Type B pancreatic cell (in vitro differentiated cells): Measurements from ENCODE around the gene MICALL2. TPM values are rescaled to one million over a fixed set of nuclear protein-coding genes. Genes with fewer than 3 reads are reported as not detected.

Experiments used
- DNase-seq: peaks from one replicate; pipeline ENCODE4 v3.0.0; 2021; ENCODE audit warnings: mixed read lengths; ENCODE audit not compliant: unreplicated experiment; ENCODE audit errors: extremely low spot score
- H3K27ac Mint-ChIP-seq: 2 replicates; pipeline ENCODE4 v1.8.0; 2021; ENCODE audit warnings: mild to moderate bottlenecking, mixed read lengths
- H3K27me3 Mint-ChIP-seq: 2 replicates; pipeline ENCODE4 v1.8.0; 2021; ENCODE audit warnings: mixed read lengths
- H3K36me3 Mint-ChIP-seq: 2 replicates; pipeline ENCODE4 v1.8.0; 2021; ENCODE audit warnings: mixed read lengths
- H3K4me1 Mint-ChIP-seq: one replicate; pipeline ENCODE4 v1.8.0; 2021; ENCODE audit warnings: mixed read lengths; ENCODE audit not compliant: unreplicated experiment
- H3K4me3 Mint-ChIP-seq: 2 replicates; pipeline ENCODE4 v1.8.0; 2021; ENCODE audit warnings: mild to moderate bottlenecking, mixed read lengths
- H3K9me3 Mint-ChIP-seq: 2 replicates; pipeline ENCODE4 v1.8.0; 2021; ENCODE audit warnings: mixed read lengths
- CTCF ChIP-seq: fragments of 200-600 bp; sonication (generic); conservative IDR thresholded peaks from 2 replicates; pipeline ENCODE4 v1.5.0; 2021; ENCODE audit warnings: antibody characterized with exemption, mild to moderate bottlenecking
- total RNA-seq: library from RNA; stranded (reverse); gene quantifications from 2 replicates; pipeline ENCODE4 v1.2.1, GENCODE V29; 2021; ENCODE audit warnings: low replicate concordance

The MICALL2 gene
- total RNA-seq, 1 donor from 2014 or later, result 12.3 TPM

GRCh38 chr7:1422512-1423263, 36.6 kb downstream of the MICALL2 start:
- H3K36me3 Mint-ChIP-seq, result no peaks in the 10 kb centered on the region
- no peak for TF ChIP-seq CTCF
- H3K27ac Mint-ChIP-seq, result no peak overlapping the region
- no peaks in the 10 kb centered on the region for H3K4me1 Mint-ChIP-seq
- no peak overlapping the region for H3K4me3 Mint-ChIP-seq
- DNase-seq, result no peak
- no peaks in the 10 kb centered on the region for H3K9me3 Mint-ChIP-seq
- H3K27me3 Mint-ChIP-seq, result peaks cover 34% of the 10 kb centered on the region

- Mint-ChIP-seq H3K4me1 (no peaks in the 10 kb centered on the region), H3K36me3 (no peaks in the 10 kb centered on the region), H3K27ac (no peak overlapping the region), H3K9me3 (no peaks in the 10 kb centered on the region), H3K4me3 (no peak overlapping the region), H3K27me3 (peaks cover 41% of the 10 kb centered on the region)
- DNase-seq, result no peak
- TF ChIP-seq CTCF, result no peak
Observed at GRCh38 chr7:1421946-1422345, 37.3 kb downstream of the MICALL2 start.

- Mint-ChIP-seq H3K27me3 (peaks cover 45% of the 10 kb centered on the region), H3K4me3 (no peak overlapping the region), H3K27ac (no peak overlapping the region), H3K4me1 (no peaks in the 10 kb centered on the region), H3K36me3 (no peaks in the 10 kb centered on the region), H3K9me3 (no peaks in the 10 kb centered on the region)
- no peak for DNase-seq
- no peak for TF ChIP-seq CTCF
Observed at GRCh38 chr7:1421020-1421790, 38.1 kb downstream of the MICALL2 start.

GRCh38 chr7:1419688-1420087, 39.6 kb downstream of the MICALL2 start:
- Mint-ChIP-seq H3K4me1 (no peaks in the 10 kb centered on the region), H3K27me3 (peaks cover 42% of the 10 kb centered on the region)

GRCh38 chr7:1419310-1419634, 40.0 kb downstream of the MICALL2 start:
- DNase-seq, result no peak
- H3K36me3 Mint-ChIP-seq, result no peaks in the 10 kb centered on the region
- TF ChIP-seq CTCF, result no peak
- H3K4me1 Mint-ChIP-seq, result no peaks in the 10 kb centered on the region
- no peak overlapping the region for H3K4me3 Mint-ChIP-seq
- no peaks in the 10 kb centered on the region for H3K9me3 Mint-ChIP-seq
- peaks cover 37% of the 10 kb centered on the region for H3K27me3 Mint-ChIP-seq
- H3K27ac Mint-ChIP-seq, result no peak overlapping the region

More at GRCh38 chr7:1419688-1420087, 39.6 kb downstream of the MICALL2 start:
- H3K27ac Mint-ChIP-seq, result no peak overlapping the region
- no peak overlapping the region for H3K4me3 Mint-ChIP-seq
- DNase-seq, result no peak
- H3K36me3 Mint-ChIP-seq, result no peaks in the 10 kb centered on the region
- TF ChIP-seq CTCF, result no peak
- H3K9me3 Mint-ChIP-seq, result no peaks in the 10 kb centered on the region
